OCI-LY7 (cell line): ENCODE results near the gene THOC1.

Experiments
- EZH2phosphoT487 ChIP-seq: fragments of 200-600 bp; sonication (generic); IDR thresholded peaks from 2 replicates; pipeline ENCODE4 v1.6.1; 2018; ENCODE audit warnings: low read depth, borderline replicate concordance, mild to moderate bottlenecking, mixed run types, antibody characterized with exemption, low read length, moderate library complexity, mixed read lengths
- TF ChIP-seq, protein P1 (sequence below): fragments of 200-600 bp; sonication (generic); conservative IDR thresholded peaks from 2 replicates; pipeline ENCODE4 v1.5.1; 2014; ENCODE audit warnings: mild to moderate bottlenecking, antibody characterized with exemption, low read length, moderate library complexity, mixed read lengths

DNA sequence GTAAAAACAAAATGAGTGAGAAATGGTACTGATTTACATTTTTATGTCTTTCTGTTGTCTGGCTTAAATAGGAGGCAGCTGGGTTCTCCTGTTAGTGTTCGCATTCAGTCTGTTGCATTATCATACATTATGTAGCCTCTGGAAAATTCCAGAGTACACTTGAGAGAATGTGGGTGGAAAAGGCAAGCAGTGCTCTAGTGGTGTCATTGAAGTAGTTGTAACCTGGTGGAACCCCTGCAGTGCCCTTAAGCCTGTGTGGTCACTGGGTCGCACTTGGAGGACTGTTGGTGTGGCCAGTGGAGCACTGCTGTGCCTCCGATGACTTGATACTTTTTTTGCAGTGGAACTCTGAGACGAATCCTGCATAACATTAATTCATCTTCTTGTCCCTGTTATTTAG lies 57.1 kb downstream of the THOC1 start:
- TF ChIP-seq, protein P1, sequence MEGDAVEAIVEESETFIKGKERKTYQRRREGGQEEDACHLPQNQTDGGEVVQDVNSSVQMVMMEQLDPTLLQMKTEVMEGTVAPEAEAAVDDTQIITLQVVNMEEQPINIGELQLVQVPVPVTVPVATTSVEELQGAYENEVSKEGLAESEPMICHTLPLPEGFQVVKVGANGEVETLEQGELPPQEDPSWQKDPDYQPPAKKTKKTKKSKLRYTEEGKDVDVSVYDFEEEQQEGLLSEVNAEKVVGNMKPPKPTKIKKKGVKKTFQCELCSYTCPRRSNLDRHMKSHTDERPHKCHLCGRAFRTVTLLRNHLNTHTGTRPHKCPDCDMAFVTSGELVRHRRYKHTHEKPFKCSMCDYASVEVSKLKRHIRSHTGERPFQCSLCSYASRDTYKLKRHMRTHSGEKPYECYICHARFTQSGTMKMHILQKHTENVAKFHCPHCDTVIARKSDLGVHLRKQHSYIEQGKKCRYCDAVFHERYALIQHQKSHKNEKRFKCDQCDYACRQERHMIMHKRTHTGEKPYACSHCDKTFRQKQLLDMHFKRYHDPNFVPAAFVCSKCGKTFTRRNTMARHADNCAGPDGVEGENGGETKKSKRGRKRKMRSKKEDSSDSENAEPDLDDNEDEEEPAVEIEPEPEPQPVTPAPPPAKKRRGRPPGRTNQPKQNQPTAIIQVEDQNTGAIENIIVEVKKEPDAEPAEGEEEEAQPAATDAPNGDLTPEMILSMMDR: no peak
- TF ChIP-seq EZH2phosphoT487: no peak
